Urothelium cell line (cell line): ENCODE measurements around the gene GPC5.
"Not testable (repeated sequence)": the region's sequence is repeated elsewhere in the genome, so short reads cannot be mapped to it uniquely, and the experiment has no call there.

Experiments used
- DNase-seq: peaks from one replicate; pipeline ENCODE4 v3.0.0; 2011; ENCODE audit warnings: low spot score, mixed read lengths
- FAIRE-seq: peaks from 2 replicates; lab custom pipeline; 2011; peaks lifted over from hg19 to GRCh38; lab: Jason Lieb, UNC

The GPC5 gene

DNA sequence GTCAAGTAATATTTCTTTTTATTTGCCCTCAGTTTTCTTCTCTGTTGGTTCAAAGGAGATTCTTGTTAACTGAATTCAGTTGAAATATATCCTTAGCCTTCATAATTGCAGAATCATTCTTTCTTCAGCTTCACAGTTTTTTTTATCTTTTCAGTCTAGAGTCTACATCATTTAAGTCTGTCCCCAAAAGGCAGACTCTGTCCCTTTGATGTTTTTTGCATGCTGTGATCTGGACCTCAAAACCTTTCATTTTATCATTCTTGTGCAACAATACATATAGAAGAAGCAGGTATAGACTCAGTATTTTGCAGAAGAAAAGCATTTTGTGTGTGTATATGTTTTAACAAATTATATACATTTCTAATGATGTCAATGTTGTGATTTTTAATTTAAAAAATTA lies 1093.4 kb downstream of the GPC5 start:
- DNase-seq: no peak
- FAIRE-seq: no peak

DNA sequence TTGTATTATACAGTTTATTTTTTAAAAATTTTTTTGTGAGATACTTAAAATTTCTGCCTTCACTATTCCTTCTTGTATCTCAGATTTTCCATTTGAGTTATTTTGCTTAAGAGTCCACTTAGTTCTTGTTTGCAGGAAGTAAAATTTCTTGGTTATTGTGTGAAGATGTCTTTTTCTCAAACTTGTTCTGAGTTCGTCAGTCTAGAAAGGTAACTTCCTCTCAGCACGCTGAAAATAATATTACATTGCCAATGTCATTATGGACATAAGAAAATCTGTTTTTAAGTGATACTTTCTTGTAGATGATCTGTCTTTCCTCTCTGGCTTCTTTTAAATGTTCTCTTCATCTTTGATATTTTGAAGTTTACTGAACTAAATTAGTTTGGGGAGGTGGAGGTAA lies 1096.5 kb downstream of the GPC5 start:
- FAIRE-seq: no peak

DNA sequence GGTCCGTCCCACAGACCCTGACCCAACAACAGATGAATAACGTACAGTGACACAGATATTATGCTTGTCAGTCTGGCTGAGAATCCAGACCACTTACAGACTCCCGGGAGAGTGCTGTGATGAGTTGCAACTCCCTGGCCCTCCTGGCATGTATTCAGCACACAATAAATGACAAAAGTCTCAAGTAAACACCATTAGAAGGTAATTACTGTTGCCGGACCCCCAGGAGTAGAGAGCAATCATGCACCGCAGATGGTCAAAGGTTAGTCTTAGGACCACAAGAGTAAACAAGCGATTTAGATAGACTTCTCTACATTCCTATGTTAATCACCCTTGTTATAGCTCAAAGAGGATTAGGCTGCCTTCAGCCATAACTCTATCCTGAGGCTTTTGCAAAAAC lies 1101.8 kb downstream of the GPC5 start:
- no peak for DNase-seq
- FAIRE-seq: no peak

More for the DNA sequence above, 1096.5 kb downstream of the GPC5 start:
- DNase-seq: no peak

DNA sequence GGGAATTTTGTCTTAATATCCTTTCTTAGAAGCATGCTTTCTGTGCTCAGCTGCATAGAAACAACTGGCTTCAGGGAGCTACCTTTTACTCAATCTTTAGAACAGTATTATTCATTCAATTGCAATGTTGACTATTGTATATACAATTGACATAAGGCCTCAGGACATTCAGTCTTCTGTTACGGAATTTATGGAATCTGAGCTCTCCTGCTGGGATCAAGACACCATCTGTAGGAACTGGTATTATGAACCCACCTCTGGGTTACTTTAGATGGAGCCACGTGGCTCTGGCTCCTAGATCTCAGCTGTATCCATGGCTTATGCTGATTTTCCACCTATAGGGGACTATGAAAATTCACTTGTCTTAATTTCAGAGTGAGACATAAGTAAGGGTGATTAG lies 1112.0 kb downstream of the GPC5 start:
- DNase-seq (no peak), FAIRE-seq (no peak)

DNA sequence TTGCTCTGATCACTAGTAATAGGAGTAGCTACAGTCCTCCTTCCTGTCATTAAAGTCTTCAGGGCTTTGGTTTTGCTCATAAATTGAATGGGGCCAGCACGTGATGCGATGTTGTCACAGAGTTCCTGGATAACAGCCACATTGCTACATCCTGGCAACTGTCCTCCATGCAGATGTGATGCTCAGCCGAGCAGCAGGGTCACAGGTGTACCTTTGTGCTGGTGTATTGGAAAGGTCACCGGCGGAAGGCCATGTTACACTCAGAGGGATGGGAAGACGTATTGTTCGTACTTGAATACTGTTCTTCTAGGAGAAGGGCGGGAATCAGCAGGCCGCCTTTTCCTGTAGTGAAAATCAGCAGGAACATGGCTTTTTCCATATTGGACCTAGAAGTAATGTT lies 1114.4 kb downstream of the GPC5 start:
- no peak for DNase-seq
- no peak for FAIRE-seq

DNA sequence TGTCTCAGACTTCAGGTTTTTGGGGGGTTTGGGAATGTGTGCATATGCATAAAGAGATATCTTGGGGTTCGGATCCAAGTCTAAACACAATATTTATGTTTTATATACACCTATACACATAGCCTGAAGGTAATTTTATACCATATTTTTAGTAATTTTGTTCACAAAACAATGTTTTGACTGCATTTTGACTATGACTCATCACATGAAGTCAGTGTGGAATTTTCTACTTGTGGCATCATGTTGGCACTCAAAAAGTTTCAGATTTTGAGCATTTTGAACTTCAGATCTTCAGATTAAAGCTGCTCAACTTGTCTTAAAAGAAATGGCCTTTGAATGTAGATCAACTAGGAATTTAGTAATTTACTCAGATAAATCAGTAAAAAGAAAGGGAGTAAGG lies 1115.3 kb downstream of the GPC5 start:
- DNase-seq (no peak), FAIRE-seq (no peak)

DNA sequence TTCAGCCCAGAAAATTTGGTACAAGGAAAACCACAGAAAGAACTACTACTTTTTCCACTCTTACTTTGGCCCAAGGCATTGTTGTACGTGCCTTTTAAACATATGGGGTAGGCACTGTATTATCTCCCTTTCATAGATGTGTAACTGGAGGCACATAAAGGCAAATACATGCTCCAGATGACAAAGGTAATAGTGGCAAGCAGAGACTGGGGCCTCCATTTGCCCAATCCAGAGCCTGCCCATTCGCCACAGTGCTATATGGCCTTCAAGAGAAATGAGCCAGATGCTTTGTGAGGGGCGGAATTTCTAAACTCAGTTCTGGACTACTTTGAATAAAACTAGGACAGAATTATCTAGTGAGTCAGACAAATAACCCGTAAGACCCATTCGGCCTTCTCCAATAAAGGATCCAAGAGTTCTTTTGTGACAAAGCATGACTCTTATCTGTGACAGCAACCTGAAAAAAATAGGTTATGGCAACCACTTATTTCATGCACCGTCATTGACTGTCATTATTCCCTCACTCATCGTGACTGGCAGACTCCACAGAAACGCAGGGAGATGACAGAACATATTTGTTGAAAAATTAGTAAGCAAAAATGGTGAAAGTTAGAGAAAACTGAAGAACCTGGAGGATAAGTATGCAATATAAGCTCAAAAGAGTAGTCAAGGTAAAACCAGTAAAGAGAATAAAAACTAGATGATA lies 1116.2 kb downstream of the GPC5 start:
- no peak for FAIRE-seq
- no peak for DNase-seq

DNA sequence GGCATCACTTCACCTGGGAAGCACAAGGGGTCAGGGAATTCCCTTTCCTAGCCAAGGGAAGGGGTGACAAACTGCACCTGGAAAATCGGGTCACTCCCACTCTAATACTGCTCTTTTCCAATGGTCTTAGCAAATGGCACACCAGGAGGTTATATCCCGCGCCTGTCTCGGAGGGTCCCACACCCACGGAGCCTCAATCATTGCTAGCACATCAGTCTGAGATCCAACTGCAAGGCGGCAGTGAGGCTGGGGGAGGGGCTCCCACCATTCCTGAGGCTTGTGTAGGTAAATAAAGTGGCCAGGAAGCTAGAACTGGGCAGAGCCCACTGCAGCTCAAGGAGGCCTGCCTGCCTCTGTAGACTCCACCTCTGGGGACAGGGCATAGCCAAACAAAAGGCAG lies 1118.5 kb downstream of the GPC5 start:
- DNase-seq, FAIRE-seq: not testable (repeated sequence)

DNA sequence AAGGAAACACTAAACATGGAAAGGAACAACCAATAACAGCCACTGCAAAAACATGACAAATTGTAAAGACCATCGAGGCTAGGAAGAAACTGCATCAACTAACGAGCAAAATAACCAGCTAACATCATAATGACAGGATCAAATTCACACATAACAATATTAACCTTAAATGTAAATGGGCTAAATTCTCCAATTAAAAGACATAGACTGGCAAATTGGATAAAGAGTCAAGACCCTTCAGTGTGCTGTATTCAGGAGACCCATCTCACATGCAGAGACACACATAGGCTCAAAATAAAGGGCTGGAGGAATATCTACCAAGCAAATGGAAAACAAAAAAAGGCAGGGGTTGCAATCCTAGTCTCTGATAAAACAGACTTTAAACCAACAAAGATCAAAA lies 1120.2 kb downstream of the GPC5 start:
- not testable (repeated sequence) for DNase-seq, FAIRE-seq

DNA sequence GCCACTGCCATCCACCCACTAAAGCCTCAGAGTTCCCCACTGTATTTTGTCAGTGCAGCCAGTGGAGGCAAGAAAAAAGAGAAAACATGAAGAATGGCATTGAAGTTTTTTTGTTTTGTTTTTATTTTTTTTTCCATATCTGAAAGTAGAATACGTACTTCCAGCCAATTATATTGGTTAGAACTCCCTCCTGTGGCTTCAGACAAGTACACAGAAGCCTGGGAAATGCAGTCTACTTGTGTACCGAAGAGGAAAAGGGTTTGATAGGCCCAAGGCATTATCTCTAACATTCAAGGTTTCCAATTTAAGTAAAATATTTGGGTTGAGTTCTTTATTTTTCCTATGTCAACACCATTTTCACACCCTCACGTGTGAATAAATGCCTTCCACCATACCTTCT lies 1131.9 kb downstream of the GPC5 start:
- FAIRE-seq (no peak), DNase-seq (no peak)

DNA sequence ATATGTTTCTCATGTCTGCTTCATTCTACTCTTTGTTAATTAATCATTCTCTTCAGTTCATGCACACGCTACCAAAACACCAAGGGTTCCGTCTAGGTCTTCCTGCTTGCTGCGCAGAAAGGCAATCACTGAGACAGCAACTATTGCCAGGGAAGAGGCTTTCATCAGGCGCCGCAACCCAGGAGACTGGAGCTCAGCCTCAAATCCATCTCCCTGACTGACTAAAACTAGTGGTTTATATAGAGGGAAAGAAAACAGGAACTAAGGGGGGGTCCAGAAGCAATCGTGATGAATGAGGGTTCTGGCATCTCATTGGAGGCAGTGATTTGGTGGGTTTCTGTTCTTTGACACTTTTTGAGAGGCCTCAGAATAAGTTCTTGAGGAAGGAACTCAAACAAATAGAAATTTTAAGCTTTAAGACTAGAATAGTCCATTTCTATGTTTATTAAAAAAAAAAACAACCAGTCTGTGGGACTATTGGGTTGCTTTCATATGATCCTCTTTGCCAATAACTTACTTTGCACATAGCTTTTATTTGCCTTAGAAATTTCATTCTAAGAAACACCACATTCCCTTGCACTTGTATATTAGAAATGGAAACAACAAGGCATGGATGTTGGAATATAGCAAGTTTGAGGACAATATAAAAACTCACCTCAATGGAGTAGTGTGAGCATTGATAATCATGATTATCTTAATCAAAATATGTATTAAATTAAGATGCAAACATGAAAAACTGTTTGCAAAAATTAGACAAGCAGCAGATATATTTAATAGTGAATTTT lies 1137.0 kb downstream of the GPC5 start:
- DNase-seq: no peak
- no peak for FAIRE-seq

DNA sequence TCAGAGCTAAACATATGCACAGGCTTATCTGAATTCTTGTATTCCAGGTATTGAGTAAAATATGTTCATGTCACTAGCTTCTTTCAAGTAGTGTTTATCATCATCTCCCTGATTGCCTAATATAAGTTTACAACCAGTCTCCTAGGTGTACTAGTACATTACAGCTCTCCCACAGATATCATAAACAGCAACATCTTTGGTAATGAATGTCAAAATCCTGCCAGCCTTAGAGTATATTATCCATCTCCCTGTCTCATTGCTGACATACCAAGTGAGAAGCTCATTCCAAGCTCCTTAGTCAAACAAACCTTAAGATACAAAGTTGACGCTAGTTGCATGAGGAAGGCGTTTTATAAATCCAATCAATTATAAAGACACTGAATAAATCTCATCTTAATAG lies 1139.0 kb downstream of the GPC5 start:
- DNase-seq: no peak
- FAIRE-seq: no peak

DNA sequence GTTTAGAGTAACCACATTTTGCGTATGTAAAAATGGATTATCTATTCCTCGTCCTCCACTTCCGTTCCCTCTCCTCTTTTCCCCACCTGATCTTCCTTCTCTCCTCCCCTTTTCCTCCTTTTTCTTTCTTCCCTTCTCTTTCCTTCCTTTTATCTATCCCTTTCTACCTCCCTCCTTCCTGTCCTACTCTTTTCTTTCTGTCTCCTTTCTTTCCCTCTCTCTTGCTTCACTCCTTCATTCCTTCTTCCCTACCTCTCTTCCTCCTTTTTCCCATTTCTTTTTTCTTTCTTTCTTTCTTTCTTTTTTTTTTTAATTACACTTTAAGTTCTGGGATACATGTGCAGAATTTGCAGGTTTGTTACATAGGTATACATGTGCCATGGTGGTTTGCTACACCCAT lies 1139.7 kb downstream of the GPC5 start:
- FAIRE-seq (no peak), DNase-seq (no peak)

DNA sequence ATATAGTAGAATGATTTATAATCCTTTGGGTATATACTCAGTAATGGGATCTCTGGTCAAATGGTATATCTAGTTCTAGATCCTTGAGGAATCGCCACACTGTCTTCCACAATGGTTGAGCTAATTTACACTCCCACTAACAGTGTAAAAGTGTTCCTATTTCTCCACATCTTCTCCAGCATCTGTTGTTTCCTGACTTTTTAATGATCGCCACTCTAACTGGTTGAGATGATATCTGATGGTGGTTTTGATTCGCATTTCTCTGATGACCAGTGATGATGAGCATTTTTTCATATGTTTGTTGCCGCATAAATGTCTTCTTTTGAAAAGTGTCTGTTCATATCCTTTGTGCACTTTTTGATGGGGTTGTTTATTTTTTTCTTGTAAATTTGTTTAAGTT lies 1140.7 kb downstream of the GPC5 start:
- FAIRE-seq, DNase-seq: not testable (repeated sequence)

DNA sequence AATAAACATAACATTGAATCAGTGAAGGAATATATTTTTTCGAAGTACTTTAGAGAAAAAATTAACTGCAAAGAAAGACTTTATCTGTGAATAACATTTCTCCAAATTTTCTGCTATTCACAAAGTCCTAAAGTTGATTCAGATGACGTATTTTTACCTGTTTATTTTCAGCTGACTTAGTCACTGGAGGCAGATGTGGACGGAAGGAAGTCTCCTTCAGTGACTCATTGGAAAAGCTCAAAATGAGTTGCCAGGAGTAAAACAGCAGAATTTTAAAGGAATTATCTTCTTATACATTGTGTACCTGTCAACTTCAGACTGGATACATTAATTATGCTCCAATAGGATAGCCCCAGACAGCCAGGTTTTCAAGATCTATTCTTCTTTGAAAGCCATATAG lies 1148.8 kb downstream of the GPC5 start:
- FAIRE-seq: no peak
- peak; percentile 12 for DNase-seq

DNA sequence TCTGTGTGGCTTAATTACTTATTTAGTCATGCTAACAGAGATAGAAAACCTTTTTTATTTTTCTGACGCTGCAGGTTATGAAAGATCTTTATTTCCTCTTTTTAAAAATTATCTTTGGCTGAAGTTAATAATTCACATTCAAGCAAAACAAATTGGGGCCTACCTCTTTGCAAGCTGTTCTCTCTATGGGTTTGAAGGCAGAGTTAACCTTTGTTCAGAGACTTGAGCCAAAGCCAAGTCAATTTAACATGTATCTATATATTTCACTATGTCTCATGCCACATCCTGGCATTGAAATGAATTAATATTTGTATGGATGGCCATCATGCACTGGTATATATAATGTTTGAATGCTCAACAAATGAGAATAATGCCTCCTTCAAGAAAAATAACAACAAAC lies 1150.9 kb downstream of the GPC5 start:
- no peak for DNase-seq
- FAIRE-seq: no peak

DNA sequence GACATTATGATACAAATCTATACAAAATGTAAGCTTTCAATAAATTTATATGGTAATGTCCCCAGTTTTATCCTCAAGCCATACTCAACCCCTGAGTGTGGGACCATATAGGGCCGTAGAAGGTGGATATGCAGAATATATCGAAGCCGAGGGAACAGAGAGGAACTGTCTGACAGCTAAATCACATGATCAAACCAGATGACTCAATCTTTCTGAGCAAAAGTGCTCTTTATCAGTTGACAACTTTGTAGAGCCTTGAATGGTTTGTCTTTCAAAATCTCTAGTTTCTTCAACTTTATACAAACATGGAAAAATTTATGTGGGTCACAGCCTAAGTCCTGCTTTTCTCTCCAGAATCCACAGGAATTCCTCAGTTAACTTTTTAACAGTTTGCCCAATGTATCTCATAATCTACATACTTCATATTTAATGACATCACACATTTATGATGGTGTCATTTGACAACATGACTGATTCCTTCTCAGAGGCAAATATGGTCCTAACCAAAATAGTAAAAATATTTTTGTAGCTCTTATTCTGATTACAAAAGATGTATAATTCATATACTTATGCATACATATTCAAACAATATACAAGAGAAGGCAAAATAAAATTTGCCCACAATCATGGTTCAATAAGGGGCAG lies 1155.2 kb downstream of the GPC5 start:
- no peak for FAIRE-seq
- DNase-seq: no peak

DNA sequence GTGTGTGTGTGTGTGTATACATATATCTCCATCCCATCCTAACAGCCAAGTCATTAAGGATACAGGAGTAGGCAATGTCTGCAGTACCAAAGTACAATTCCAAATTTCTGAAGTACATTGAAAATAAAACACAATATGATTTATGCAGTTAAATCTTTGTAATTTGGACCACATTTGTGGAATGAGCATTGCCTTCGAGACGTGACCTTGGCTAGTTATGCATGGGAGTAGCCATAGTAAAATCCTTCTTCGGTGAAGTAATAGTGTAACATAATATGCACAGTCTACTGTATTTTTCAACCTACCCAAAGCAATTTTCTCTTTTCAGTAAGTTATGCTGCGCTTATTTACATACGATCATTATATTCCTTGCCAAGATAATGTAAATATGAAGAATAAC lies 1162.5 kb downstream of the GPC5 start:
- FAIRE-seq: no peak

DNA sequence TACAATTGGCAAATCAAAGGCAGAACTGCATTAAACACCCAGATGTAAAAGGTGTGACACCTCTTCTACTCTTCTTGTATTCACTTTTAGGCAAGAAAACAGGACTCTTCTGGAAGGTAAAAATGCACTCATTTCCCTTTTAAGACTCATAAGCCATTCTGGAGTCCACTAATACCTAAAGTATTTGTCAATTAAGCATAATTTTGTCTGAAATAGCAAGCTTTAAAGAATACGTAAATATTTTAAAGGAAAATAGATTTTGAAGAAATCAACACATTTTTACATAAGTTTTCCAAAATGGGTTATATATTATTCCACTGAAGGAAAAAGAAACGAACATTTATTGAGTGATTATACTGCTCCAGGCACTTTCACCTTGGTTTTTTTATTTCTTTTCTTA lies 1166.5 kb downstream of the GPC5 start:
- FAIRE-seq (no peak), DNase-seq (no peak)

More for the DNA sequence above, 1162.5 kb downstream of the GPC5 start:
- no peak for DNase-seq

DNA sequence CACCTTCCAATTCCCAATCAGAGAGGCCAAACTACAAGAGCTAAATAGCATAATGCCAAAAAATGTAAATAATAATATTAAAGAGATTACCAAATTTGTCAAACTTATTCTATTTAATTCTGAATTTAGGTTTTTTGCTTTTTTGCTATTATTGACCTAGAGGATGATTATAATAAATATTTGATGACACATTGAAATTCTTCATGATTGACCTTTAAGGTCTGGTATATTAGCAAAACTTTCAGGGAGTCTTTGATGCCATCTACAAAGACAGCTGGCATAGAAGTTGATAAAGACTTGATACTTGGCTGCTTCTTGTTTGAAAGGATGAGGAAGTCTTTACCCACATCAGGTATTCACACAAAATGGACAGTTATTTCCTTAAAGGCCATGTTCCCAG lies 1168.3 kb downstream of the GPC5 start:
- FAIRE-seq: no peak

DNA sequence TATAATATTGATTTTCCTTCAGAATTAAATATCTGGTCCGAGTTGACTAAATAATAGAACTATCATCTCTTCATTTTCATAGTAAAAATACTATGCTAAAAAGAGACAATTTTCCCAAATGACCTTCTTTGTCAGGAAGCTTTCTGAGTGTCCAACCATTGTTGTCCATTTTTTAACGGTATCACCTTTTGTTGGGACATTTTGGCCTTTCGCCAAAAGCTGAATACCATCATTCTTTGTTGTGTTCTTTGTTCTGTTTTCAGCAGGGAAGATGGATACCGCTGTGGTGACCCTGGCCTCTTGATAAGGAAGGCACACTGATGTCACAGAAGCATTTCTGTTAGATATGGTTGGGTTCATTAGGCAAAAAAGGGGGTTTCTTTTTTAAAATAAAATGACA lies 1173.8 kb downstream of the GPC5 start:
- DNase-seq (no peak), FAIRE-seq (no peak)

More for the DNA sequence above, 1168.3 kb downstream of the GPC5 start:
- no peak for DNase-seq
